GM19372 (cell line): ENCODE data around the gene MOCS1.

Experiments used
- ATAC-seq: cut with Tn5 transposase; IDR thresholded peaks from one replicate; pipeline ENCODE4 v1.9.1; 2021; ENCODE audit warnings: mild to moderate bottlenecking, low read depth, moderate library complexity; ENCODE audit not compliant: unreplicated experiment

Gene MOCS1

GRCh38 chr6:39925931-39926290 is 8.4 kb downstream of the MOCS1 start:
- no peak for ATAC-seq

- no peak for ATAC-seq
Observed at GRCh38 chr6:39925191-39925930, 8.9 kb downstream of the MOCS1 start.

- no peak for ATAC-seq
Observed at GRCh38 chr6:39924283-39924682, 10.0 kb downstream of the MOCS1 start.

- no peak for ATAC-seq
Observed at GRCh38 chr6:39923861-39924260, 10.4 kb downstream of the MOCS1 start.

GRCh38 chr6:39923394-39923793 is 10.9 kb downstream of the MOCS1 start:
- no peak for ATAC-seq

GRCh38 chr6:39922821-39923220 is 11.4 kb downstream of the MOCS1 start:
- no peak for ATAC-seq

GRCh38 chr6:39920157-39920556 is 14.1 kb downstream of the MOCS1 start:
- no peak for ATAC-seq

- no peak for ATAC-seq
Observed at GRCh38 chr6:39918831-39919230, 15.4 kb downstream of the MOCS1 start.

GRCh38 chr6:39917981-39918380 is 16.3 kb downstream of the MOCS1 start:
- no peak for ATAC-seq

- ATAC-seq, result no peak
Observed at GRCh38 chr6:39917329-39917728, 16.9 kb downstream of the MOCS1 start.

GRCh38 chr6:39915866-39916265 is 18.4 kb downstream of the MOCS1 start:
- no peak for ATAC-seq

GRCh38 chr6:39914239-39914638 is 20.0 kb downstream of the MOCS1 start:
- no peak for ATAC-seq

GRCh38 chr6:39913391-39913916 is 20.8 kb downstream of the MOCS1 start:
- ATAC-seq, result no peak

- ATAC-seq, result no peak
Observed at GRCh38 chr6:39912446-39912845, 21.8 kb downstream of the MOCS1 start.

- no peak for ATAC-seq
Observed at GRCh38 chr6:39911513-39912125, 22.6 kb downstream of the MOCS1 start.

GRCh38 chr6:39910744-39911143 is 23.5 kb downstream of the MOCS1 start:
- no peak for ATAC-seq

- ATAC-seq, result no peak
Observed at GRCh38 chr6:39910164-39910563, 24.1 kb downstream of the MOCS1 start.

GRCh38 chr6:39909701-39910100 is 24.6 kb downstream of the MOCS1 start:
- ATAC-seq, result no peak

- no peak for ATAC-seq
Observed at GRCh38 chr6:39908838-39909583, 25.3 kb downstream of the MOCS1 start.

GRCh38 chr6:39907871-39908575 is 26.2 kb downstream of the MOCS1 start:
- no peak for ATAC-seq

- no peak for ATAC-seq
Observed at GRCh38 chr6:39906318-39906761, 27.9 kb downstream of the MOCS1 start.
